ENCODE results near the gene RCCD1.

RCCD1 gene

GRCh38 chr15:90962021-90962420, 7.3 kb downstream of the RCCD1 start:
- no peak for DNase-seq (ENCODE audit: low read depth in 2 of 2)

GRCh38 chr15:90966262-90966661, 11.6 kb downstream of the RCCD1 start:
- no peak for DNase-seq (ENCODE audit: low read depth in 2 of 2)

GRCh38 chr15:90967206-90967605, 12.5 kb downstream of the RCCD1 start:
- no peak for DNase-seq (ENCODE audit: low read depth in 2 of 2)

GRCh38 chr15:90968434-90968833, 13.8 kb downstream of the RCCD1 start:
- no peak for DNase-seq (ENCODE audit: low read depth in 2 of 2)

GRCh38 chr15:90970274-90970673, 15.6 kb downstream of the RCCD1 start:
- DNase-seq (ENCODE audit: low read depth in 2 of 2), result no peak

- no peak for DNase-seq (ENCODE audit: low read depth in 2 of 2)
Observed at GRCh38 chr15:90972133-90972532, 17.4 kb downstream of the RCCD1 start.

GRCh38 chr15:90974216-90974615, 19.5 kb downstream of the RCCD1 start:
- no peak for DNase-seq (ENCODE audit: low read depth in 2 of 2)

GRCh38 chr15:90979582-90979981, 24.9 kb downstream of the RCCD1 start:
- DNase-seq (ENCODE audit: low read depth in 2 of 2), result no peak

GRCh38 chr15:90981681-90982080, 27.0 kb downstream of the RCCD1 start:
- no peak for DNase-seq (ENCODE audit: low read depth in 2 of 2)

- no peak for DNase-seq (ENCODE audit: low read depth in 2 of 2)
Observed at GRCh38 chr15:90982135-90982534, 27.5 kb downstream of the RCCD1 start.

GRCh38 chr15:90986790-90987507, 32.3 kb downstream of the RCCD1 start:
- no peak for DNase-seq (ENCODE audit: low read depth in 2 of 2)

- no peak for DNase-seq (ENCODE audit: low read depth in 2 of 2)
Observed at GRCh38 chr15:90987561-90988141, 33.0 kb downstream of the RCCD1 start.

GRCh38 chr15:90988296-90988695, 33.6 kb downstream of the RCCD1 start:
- DNase-seq (ENCODE audit: low read depth in 2 of 2), result no peak

GRCh38 chr15:90989040-90989768, 34.5 kb downstream of the RCCD1 start:
- DNase-seq (ENCODE audit: low read depth in 2 of 2), result no peak

- no peak for DNase-seq (ENCODE audit: low read depth in 2 of 2)
Observed at GRCh38 chr15:90990446-90990845, 35.8 kb downstream of the RCCD1 start.

GRCh38 chr15:90991587-90992285, 37.1 kb downstream of the RCCD1 start:
- no peak for DNase-seq (ENCODE audit: low read depth in 2 of 2)

- DNase-seq (ENCODE audit: low read depth in 2 of 2), result no peak
Observed at GRCh38 chr15:90994059-90994416, 39.4 kb downstream of the RCCD1 start.

GRCh38 chr15:90994417-90995311, 40.0 kb downstream of the RCCD1 start, which contains the start of gene PRC1:
PRC1 (minus strand) TSS chr15:90994535; CDS start chr15:90994417, 118 bp downstream.
- DNase-seq (ENCODE audit: low read depth in 2 of 2), result peak; percentile 98

GRCh38 chr15:90998737-90999136, 44.1 kb downstream of the RCCD1 start:
- no peak for DNase-seq (ENCODE audit: low read depth in 2 of 2)

- no peak for DNase-seq (ENCODE audit: low read depth in 2 of 2)
Observed at GRCh38 chr15:91001209-91001608, 46.5 kb downstream of the RCCD1 start.

GRCh38 chr15:91007266-91007665, 52.6 kb downstream of the RCCD1 start:
- DNase-seq (ENCODE audit: low read depth in 2 of 2), result no peak
